Melanocyte of skin (primary cell): Measurements from ENCODE around the gene SLC25A38. TPM values are rescaled to one million over a fixed set of nuclear protein-coding genes. Genes with fewer than 3 reads are reported as not detected.

Experiments
- small RNA-seq, 2 donors: library from RNA; depleted of rRNA; stranded (forward); fragments of <200 nt; gene quantifications; one replicate each; pipeline ENCODE3, GENCODE V24; 2012
- total RNA-seq, 2 donors: library from RNA; depleted of rRNA; stranded (reverse); fragments of >200 nt; gene quantifications; 2 replicates each; pipeline ENCODE4 v1.2.3, GENCODE V29; 2012

The SLC25A38 gene
- total RNA-seq, result 10 to 100 TPM; 15.8 to 17.0 TPM

DNA sequence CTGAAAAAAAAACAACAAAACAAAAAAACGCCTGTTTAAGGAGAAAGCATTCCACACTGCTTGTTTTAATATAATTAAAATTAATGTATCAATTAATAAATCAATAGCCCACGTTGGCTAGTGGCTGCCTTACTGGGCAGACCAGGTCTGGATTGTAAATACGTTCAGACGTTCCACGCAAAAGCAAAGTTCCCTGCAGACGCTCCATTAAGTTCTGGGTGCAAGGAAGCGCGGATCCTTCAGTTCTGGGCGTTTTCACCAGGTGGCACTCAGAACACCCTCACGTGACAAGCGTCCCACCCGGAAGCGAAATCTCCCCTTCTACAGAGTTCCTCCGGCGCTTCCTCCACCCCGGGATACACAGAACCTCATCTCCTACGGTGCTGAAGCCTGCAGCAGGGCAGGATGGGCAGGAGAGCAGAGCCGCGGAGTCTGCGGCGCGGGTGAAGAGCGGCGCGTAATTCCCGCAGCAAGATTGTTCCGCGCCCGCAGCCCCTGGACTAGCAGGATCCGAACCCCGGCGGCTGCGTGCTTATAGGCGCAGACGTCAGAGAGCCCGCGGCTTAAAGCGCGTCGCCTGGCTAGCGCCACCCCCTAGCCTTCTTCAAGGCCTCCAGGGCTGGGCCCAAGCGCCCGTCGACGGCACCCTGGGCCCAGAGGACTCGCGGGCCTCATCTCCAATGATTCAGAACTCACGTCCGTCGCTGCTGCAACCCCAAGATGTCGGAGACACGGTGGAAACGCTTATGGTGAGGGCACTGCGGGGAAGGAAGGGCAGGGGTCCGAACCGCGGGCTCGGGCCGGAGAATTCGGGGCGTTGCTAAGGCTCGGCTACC, at the start of gene SLC25A38:
TSS of gene SLC25A38 (plus strand) at position 326 of the 836 bp plus-strand sequence. CDS start at position 681, 355 bp downstream.

GRCh38 chr3:39406368-39407258, 23.4 kb downstream of the SLC25A38 start, which contains the start of gene RPSA:
Gene RPSA, plus strand, starts transcription at chr3:39406720. Its CDS starts 934 bp downstream, at chr3:39407654.

Small RNA genes lying within 50 kb of the gene (small RNA-seq; reads per million reads assigned to genes)
- gene SNORA6 (0 reads per million in 2 donors), gene SNORA62 (0 reads per million in 2 donors)

Other genes with a start within 250 kb of the SLC25A38 start
- 1 to 10 TPM; 3.1 to 4.7 TPM for gene CSRNP1, start 229.8 kb upstream of the SLC25A38 start, total RNA-seq
- not detected for gene XIRP1, start 190.8 kb upstream of the SLC25A38 start, total RNA-seq
- not detected for gene CX3CR1, start 103.3 kb upstream of the SLC25A38 start, total RNA-seq
- not detected for gene CCR8, start 53.7 kb upstream of the SLC25A38 start, total RNA-seq
- 100 to 1,000 TPM; 509 to 922 TPM for gene RPSA, start 23.4 kb downstream of the SLC25A38 start, total RNA-seq
- gene MOBP, start 84.3 kb downstream of the SLC25A38 start, total RNA-seq, result under 1 TPM in 1 of 2 donors, not detected in 1; under 0.01 TPM